Renal pelvis (tissue), 4 donors: ENCODE measurements around the gene REEP3. TPM values are rescaled to one million over a fixed set of nuclear protein-coding genes. Genes with fewer than 3 reads are reported as not detected.
A peak's percentile ranks its signal among the peaks of the same experiment; 100 is the strongest.

Experiments used
- DNase-seq: peaks from one replicate; pipeline ENCODE4 v3.0.0-alpha.2; 2013
- polyA plus RNA-seq, 3 donors: library from polyadenylated mRNA; unstranded; fragments of 120-200 nt; gene quantifications; one replicate each; pipeline ENCODE4 v1.2.1, GENCODE V29; 2013; ENCODE audit not compliant: insufficient read length in 3 of 3

The REEP3 gene
- polyA plus RNA-seq, 3 donors = 26.3 to 30.6 (median 26.5) TPM

- no peak for DNase-seq
These were observed 19.2 kb upstream of the REEP3 start for GRCh38 chr10:63501954-63502353.

GRCh38 chr10:63502832-63503231, 18.4 kb upstream of the REEP3 start:
- DNase-seq = no peak

DNA sequence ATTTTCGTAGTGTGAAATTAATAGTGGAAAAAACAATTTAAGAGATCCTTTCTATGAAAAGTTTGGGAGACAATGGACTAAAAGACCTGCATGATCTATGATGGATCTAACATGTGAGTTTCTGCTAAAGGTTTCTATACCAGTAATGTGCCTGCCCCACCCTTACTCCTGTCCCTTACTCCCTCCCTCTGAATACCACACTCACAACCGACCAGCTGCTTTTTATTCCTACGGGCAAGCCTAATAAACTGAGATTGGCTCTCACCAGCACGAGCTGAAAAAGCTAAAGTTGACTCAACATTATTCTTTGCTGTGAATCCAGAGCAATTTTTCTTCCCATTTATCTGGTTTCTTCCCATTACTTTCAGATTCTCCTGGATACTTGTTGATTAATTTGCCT, 17.8 kb upstream of the REEP3 start:
- no peak for DNase-seq

DNA sequence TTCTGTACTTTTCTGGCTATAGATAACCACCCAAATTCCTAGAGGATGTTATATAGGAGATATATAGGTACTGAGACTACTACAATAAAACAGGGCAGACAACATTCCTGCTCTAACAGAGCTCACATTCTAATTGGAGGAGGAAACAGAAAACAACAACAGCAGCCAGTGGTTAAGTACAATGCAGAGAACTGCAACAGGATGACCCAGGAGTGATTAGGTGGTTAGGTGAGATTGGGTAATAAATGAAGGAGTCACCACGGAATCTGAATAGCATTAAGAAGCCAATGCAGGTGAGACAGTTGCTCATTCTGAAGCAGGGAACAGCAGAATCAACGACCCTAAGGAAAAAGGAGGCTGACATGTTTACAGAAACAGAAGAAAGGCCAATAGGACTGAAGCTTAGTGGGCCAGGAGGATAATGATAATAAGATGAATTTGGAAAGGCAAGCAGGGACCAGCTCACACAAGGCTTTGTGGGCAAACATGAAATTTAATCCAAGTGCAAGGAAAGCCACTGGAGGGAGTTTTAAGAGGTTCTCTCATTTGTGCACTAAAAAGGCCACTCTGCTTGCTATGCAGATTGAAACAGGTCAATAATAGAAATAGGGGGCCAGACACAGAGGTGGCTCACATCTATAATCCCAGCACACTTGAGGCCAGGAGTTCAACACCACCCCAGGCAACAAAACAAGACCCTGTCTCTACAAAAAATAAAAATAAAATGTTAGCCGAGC, 16.9 kb upstream of the REEP3 start:
- DNase-seq = no peak

DNA sequence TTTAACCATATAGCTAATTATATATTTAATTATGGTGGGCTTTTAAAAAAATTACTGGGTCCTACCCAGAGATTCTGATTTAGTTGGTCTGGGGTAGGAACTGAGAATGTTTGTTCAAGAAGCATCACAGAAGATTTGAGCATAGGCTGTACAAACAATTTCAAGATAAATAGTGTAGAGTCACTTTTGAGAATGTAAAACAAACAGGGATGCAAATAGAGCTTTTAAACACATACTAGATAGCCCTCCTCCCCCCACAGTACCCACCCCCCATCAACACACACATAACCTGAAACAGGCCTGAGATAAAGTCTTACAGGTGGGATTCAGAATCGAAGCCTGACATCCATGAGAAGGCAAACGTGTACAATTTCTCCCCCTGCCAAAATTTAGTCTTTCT, 15.6 kb upstream of the REEP3 start:
- no peak for DNase-seq

GRCh38 chr10:63506554-63506953, 14.6 kb upstream of the REEP3 start:
- DNase-seq = no peak

DNA sequence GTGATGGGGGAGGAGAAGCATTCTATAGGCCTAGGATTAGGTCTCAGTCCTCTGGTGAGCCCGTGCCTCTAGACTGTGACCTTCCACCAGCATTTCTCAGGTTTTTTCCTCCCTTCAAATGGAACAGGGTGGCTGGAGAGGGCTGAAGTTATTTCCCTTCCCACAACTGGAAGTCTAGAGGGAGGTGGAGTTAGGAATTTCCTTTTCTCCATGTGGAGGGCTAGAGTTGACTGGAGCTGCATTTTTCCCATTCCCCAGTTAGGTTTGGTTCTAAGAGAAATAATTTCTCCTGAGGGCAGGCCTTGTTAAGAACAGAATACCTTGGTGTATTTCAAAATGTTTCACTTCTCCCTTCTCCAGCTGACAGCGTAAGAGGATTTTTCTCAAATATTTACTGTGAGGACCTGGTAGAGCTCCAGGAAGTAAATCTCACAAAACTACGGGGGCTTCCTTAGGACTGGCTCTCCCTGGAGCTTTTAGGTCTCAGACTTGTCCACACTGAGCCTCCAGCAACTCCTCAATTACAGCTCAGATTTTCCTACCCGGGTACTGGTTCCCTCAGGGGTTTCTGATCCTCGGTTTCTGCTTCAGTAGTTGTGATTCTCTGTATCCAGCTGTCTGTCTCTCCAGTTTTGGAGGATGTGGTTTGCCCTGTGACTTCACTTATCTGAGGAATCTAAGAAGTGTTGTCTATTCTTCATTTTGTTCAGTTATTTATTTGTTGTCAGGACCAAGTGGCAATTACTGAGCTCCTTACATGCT, 6.0 kb upstream of the REEP3 start:
- DNase-seq = no peak

- no peak for DNase-seq
These were observed 5.0 kb upstream of the REEP3 start for GRCh38 chr10:63516207-63516606.

- no peak for DNase-seq
These were observed 2.4 kb upstream of the REEP3 start for GRCh38 chr10:63518690-63519288.

DNA sequence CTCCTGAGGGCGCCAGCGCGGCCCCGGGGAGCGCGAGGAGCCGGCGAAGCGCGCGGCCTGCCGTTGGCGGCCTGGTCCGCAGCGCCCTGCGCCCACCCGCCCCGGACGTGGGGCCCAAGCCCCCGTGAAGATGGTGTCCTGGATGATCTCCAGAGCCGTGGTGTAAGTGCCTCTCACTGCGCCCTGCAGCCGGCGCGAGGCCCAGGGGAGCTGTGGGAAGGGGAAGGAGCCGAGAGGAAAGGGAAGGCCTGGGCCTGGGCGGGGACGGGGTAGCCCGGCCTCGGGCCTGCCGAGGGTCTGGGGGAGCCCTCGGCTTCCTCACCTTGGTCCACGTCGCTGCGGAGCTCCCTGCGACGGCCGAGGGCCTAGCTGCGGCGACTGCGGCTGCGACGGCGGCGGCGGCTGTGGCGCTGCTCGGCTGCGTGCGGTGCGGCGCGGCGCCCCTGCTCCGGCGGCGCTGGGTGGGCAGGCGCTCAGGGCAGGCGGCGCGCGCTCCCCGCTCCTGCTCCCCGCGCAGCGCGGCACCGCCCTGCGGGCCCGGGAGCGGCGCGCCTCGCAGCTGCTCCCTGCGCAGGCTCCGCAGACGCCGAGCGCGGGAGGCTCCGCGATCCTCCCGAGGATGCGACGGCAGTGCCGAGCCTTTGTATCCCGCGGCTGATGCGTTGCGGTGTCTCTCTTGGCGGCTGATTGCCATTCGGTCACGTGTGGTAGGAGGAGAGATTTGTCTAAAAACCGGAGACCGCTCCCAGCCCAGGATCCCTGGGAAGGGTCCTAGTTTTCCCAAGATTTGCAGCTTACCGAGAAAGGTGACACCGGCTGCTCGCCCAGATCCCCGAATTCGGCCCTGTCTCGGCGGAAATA, 445 bp downstream of the REEP3 start:
- DNase-seq = peak; percentile 78

DNA sequence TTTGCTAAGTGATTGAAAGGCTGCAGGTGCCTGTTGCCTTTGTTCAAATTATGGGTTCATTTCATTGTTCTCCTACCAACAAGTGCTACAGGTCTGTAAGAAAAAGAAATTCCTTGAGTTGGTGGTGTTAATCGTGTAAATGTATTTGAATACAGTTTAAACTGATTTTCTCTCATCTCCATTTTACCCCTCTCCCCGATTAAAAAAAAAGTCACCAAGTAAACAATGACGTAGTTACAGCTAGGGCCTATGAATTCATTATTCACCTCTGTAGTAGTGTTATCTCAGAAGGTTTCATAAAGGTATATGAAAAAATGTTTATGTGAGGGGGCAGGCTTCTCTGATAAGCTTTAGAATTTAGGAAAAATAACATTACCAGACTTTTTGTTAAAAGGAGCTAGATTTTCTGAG, 1.1 kb downstream of the REEP3 start:
- no peak for DNase-seq

GRCh38 chr10:63522995-63523394, 1.8 kb downstream of the REEP3 start:
- DNase-seq = no peak

DNA sequence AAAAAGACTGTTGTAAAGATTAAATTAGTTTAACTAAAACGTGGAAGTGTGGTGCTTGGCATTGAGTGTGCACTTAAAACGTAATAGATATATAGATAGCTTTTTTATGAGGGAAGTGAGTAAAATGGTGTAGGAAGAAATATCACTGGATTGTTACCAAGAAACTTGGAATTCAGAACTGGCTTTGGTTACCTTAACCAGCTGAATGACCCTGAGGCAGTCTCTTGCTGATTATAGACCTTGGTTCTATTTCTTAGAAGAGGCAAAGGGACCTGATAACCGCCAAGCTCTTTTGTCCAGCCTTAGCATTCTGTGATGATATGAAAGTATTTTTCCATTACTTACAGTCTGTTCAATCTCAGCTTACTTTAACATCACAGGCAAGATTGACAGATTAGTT, 3.8 kb downstream of the REEP3 start:
- no peak for DNase-seq

GRCh38 chr10:63527401-63527800, 6.2 kb downstream of the REEP3 start:
- no peak for DNase-seq

- DNase-seq = no peak
These were observed 7.0 kb downstream of the REEP3 start for GRCh38 chr10:63528084-63528744.

GRCh38 chr10:63530409-63530808, 9.2 kb downstream of the REEP3 start:
- DNase-seq = no peak

DNA sequence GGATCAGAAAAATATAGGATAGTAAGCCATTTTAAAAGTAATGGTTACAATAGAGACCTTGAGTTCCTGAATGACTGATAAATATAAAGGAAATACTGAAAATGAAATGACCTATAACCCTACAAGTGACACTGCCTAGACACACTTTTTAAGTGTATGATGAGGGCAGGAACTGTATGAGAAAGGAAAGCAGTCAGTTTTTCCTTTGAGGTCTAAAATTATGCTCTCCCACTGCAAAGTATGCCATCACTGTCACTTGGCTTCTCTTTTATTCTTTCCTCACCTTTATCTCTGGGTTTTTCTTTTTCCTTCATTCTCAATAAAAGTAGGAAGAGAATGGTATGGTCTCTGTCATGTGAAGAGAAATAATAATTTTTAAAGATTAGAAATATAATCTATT, 13.5 kb downstream of the REEP3 start:
- DNase-seq = no peak

DNA sequence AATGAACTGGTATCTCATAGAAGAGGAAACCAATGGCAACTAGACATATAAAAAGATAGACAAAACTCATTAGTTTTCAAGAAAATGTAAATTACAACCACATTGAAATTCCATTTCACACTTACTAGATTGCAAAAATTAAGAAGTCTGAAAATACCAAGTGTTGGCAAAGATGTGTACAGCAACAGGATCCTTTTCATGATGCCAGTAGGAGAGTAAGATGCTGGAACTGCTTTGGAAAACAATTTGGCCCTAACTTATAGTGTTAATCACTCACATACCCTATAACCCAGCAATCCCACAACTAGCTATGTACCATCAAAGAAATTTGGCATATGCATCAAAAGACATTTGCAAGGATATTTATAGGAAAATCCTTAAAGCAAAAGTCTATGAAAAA, 15.5 kb downstream of the REEP3 start:
- no peak for DNase-seq

DNA sequence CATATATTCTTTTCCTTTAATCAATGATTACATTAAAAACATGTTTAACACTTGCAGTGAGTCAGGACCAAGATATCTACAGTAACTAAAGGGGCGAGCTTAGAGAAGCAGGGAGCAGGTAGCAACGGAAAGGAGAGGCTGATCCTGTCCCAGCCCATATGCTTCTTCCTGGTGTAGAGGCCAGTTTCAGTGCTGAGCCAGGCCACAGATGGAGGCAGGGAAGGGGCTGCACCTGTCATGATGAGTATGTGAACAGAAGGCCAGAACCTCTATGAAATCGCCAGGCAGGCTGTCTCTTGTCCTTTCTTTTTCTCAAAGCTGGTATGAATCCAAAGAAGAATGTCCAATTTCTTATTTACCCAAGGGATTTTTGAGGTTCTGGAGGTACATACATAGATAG, 16.3 kb downstream of the REEP3 start:
- DNase-seq = no peak

DNA sequence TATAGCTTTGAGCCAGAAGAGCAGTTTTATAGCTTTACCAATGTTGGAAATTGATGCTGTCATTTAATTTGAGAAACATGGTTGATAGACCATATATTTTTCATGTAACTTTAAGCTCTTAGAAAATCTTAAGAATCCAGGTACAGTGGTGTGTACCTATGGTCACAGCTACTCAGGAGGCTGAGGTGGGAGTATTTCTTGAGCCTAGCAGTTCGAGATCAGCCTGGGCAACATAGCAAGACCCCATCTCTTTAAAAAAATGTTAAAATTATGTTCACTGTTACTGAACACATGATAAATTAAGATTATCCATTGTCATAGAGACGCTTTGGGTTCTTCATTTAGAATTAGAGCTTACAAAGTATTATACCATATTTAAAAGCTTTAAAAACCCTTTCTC, 18.2 kb downstream of the REEP3 start:
- DNase-seq = no peak

DNA sequence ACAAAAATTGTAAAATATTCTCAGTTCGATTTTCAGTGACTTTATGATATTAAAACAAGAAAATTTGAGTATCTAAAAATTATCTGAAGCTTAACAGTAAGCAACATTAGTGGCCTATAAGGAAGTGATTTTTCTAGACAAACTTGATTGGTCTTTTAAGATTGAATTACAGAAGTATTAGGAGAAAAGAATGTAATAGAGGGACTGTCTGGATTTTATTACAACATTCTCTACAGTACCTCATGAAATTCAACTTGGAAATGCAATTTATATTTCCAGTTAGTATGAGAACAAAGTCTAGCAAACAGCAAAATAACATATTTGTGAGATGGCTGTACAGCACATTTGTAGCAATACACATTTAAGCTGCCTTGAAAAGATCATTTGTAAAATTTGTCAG, 18.8 kb downstream of the REEP3 start:
- DNase-seq = no peak
